Hepatocyte (in vitro differentiated cells): ENCODE measurements around the gene KIRREL2.

Source experiments
- EZH2 ChIP-seq: fragments of 200-600 bp; sonication (generic); IDR thresholded peaks from 2 replicates; pipeline ENCODE4 v1.6.1; 2016; ENCODE audit warnings: antibody characterized with exemption, mild to moderate bottlenecking, borderline replicate concordance
- TF ChIP-seq, protein P1 (sequence below): fragments of 200-600 bp; sonication (generic); IDR thresholded peaks from 2 replicates; pipeline ENCODE4 v1.5.1; 2016; ENCODE audit warnings: antibody characterized with exemption, mild to moderate bottlenecking; ENCODE audit not compliant: poor library complexity

DNA sequence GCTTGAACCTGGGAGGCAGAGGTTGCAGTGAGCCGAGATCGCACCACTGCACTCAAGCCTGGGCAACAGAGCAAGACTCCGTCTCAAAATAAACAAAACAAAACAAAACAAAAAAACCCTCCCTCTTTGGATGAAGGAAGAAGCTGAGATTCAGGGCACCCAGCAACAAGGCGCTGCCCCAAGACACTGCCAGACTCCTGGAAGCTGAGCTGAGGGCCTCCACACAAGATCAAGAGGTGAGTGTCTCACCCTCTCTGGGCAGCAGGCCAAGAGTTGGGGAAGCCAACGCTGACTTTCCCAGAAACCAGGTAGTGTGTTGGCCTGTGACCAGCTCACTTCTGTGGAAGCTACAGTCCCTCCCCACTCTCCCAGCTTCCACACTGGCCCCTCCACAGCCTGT is 55.1 kb downstream of the KIRREL2 start:
- TF ChIP-seq, protein P1, sequence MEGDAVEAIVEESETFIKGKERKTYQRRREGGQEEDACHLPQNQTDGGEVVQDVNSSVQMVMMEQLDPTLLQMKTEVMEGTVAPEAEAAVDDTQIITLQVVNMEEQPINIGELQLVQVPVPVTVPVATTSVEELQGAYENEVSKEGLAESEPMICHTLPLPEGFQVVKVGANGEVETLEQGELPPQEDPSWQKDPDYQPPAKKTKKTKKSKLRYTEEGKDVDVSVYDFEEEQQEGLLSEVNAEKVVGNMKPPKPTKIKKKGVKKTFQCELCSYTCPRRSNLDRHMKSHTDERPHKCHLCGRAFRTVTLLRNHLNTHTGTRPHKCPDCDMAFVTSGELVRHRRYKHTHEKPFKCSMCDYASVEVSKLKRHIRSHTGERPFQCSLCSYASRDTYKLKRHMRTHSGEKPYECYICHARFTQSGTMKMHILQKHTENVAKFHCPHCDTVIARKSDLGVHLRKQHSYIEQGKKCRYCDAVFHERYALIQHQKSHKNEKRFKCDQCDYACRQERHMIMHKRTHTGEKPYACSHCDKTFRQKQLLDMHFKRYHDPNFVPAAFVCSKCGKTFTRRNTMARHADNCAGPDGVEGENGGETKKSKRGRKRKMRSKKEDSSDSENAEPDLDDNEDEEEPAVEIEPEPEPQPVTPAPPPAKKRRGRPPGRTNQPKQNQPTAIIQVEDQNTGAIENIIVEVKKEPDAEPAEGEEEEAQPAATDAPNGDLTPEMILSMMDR, result no peak
- no peak for TF ChIP-seq EZH2
